GM18868 (cell line): ENCODE measurements around the gene GMNN.

ENCODE experiments used
- ATAC-seq: cut with Tn5 transposase; IDR thresholded peaks from one replicate; pipeline ENCODE4 v1.9.1; 2021; ENCODE audit warnings: mild to moderate bottlenecking, moderate library complexity; ENCODE audit not compliant: unreplicated experiment

GMNN gene

DNA sequence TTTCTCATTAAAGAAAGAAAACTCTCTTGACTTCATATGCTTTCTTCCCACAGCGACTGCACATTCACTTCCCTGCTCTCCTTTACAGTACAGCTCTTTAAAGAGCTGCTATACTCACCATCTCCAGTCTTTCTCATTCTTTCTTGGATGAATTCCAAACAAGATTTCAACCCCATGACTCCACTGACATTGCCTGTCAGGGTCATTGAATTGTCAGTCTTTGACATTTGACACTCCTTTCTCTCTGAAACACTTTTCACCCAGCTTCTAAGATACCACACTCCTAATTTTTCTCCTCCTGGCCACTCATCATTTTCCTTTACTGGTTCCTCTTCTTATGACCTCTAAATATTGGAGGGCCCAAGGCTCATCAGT lies 24.8 kb downstream of the GMNN start:
- no peak for ATAC-seq

DNA sequence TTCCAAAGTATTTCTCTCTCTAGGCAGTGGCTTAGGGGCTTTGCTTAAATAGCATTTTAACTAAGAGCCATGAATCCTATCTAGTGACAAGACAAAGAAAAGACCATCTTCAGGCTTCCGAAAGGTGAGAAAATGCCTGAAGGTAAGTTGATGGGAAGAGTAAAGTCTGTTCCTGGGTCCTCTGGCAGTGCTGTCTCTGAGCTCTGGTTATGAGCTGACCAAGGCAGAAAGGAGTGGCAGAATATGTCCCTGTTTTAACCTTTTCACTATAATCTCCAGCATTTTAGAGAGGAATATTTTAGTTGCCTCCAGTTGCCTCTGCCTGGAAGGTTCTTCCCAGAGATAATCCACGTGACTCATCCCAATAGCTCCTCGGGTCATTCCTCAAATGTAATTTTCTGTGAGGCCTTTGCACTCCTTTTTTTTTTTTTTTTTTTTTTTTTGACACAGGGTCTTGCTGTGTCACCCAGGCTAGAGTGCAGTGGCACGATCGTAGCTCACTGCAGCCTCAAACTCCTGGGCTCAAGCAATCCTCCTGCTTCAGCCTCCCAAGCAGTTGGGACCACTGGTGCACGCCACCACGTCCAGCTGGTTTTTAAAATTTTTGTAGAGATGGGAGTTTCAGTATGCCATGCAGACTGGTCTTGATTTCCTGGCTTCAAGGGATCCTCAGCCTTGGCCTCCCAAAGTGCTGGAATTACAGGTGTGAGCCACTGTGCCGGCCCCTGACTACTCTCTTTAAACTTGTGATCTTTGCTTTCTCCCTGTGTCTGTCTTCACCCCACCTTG lies 27.7 kb downstream of the GMNN start:
- ATAC-seq = no peak

DNA sequence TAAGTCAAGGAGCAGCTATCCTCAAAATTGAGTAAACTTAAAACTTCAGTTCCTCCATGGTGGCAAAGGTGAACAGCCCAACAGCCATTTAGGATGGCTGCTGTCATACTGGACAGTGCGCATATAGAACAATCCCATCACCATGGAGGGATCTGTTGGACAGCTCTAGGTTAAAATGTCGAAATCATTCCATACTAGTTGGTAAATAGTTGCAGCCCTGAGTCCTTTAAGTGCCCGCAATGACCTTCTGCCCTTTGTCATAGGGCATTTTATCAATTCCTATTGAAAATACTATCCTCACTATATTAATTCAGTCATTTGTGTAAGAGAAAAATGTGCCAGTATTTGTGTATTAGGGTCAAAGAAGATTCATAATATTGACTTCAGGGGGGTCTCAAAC lies 32.8 kb downstream of the GMNN start:
- ATAC-seq = no peak

DNA sequence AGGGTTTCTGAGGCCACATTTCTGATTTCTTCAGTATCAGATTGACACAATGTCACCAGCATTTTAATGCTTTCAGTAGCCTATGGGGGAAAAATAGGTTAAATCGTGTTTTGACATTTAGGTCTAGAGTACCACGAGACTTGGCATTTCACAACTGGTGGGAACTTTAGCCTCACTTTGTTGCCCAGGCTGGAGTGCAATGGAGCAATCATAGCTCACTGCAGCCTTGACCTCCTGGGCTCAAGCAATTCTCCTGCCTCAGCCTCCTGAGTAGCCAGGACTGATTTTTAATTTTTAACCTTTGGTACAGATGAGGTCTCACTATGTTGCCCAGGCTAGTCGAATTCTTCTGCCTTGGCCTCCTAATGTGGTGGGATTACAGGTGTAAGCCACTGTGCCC lies 35.0 kb downstream of the GMNN start:
- no peak for ATAC-seq

DNA sequence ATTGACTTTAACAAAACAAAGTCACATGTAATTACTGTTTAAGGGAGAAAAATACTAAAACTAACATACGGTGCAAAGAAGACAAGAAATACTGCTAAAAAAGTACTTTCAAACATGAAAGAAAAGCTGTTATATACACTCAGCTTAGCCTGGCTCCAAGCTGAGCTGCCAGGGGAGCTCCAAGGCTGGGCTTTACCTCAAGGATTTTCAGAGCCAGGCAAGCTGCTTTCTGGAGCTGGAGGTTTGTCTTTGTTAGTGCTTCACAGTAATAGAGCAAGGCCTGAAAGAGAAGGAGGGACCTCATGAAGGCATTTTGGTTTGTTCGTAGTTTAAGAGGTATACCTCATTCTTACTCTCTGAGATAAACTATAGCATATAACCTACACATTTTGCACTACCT lies 43.6 kb downstream of the GMNN start:
- no peak for ATAC-seq

DNA sequence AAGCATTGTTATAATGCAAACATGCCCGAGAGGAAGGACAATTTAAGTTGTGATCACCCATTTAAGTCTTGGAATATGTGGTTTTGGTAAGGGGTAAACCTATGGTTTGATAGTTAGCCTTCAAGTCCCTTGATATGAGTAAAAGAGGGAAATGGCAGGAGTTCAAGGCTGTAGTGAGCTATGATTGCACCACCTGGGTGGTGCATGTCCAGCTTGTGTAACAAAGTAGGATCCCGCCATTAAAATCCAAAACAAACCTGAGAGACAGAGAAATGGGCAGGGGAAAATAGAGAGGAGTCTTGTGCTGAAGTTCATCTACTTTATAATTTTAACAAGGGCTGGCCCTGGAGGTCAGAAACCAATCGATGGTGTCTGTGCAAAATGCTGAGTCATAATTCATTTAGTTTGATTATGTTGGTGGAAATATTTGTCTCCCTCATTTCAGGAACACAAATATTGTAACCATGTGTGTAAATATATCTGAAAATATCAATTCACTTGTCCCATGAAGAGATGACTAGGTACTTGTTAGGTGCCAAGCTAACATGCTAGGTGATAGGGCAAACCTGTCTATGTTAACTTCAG lies 47.2 kb downstream of the GMNN start:
- no peak for ATAC-seq

DNA sequence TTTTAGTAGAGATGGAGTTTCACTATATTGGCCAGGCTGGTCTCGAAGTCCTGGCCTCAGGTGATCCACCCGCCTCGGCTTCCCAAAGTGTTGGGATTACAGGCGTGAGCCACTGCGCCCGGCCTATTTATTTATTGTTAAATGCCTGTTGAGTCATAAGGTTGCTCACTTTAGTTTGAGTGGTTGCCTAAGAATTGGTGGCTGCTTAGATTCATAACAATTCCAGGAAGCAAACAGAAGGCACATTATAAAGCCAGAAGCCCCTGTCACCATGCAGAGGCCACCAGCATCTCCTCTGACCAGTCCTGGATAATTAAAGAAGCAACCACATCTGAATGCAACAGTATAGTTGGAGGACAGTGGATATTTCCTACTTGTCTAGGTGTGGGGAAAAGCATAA lies 48.0 kb downstream of the GMNN start:
- no peak for ATAC-seq

DNA sequence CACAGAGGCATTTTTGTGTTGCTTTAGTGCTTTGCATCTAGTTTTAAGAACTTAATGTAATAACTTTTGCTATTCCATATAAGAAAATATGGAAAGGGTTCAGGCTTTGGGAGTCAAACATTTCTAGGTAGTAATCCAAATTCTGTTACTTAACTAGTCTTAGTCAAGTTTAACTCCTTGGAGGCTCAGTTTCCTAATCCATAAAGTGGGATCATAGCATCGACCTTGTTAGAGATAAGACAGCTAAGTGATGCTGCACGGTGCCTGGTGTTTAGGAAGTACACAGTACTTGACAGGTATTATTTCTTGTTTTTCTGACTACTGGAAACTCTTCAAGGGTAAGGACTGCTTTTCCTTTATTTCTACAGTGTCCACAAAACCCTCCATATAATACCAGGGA lies 48.4 kb downstream of the GMNN start:
- no peak for ATAC-seq

DNA sequence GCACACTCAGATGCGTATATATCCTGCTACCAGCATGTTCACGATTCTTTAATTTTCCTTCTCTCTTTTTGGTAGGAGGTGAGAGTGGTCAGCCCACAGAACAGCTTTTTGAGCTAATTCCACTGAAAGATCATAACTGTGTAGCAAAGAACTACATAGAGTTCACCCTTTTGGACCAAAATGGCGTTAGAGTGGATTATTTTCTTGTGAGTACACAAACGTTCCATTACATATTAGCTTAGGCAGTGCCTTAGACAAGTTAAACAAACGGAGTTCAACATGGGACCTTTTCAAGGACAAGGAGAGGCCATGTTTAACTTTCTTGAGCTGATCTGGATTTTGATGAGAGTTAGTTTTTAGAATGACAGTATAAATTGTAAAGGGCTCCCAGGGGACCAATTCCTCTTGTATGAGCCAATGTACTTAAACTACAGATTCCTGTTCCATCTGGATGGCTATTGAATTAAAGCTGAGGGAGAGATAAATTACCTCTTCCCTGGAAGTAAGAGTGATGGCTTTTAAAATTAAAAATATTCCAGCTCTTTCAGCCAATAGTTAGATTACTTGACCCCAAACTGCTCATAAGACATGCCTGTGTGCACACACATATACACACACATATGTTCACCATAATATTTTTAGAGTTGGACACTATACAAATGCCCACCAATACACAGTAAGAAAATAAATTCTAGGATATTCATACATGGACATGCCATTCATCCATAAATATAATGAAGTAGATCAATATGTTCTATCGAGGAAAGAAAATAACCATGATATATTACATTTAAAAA lies 49.6 kb downstream of the GMNN start:
- ATAC-seq = no peak

DNA sequence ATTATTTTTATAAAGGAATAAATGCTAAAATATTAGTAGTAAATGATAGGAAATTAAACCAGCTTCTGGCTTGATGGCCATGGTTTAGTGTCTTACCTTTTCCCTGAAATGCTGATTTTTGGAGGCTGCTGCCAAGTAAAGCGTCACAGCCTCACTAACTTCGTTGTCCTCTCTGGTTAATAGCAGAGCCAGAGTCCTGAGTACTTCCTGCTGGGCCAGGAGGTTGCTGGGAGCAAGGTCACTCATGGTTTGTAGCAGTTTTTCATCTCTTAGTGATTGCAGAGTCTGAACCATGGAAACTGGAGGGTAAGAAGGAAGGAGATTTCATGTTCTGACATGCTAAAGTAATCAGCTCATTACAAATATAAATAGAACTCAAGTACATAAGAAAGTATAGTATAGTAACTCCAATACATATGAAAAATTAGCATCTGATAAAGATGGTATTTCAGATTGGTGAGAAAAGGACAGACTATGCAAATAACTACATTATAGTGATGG lies 50.4 kb downstream of the GMNN start:
- ATAC-seq = no peak

DNA sequence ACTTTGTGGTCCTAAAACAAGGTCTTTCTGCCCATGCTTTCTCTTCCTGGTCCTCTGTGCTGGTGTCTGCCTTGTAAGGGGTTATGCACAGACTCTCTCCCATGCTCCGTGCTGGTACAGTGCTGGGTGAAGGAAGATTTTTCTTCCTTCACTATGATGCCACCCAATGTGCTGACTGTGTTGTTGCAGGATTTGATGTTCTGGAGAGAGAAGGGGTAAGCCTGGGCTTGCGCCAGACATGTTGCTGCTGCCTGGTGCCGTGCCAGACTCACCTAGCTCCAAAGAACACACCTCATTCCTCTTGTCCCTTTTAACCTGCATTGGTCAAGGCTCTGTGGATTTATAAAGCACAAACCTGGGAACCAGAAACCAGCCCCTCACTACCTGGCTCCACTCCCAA lies 52.4 kb downstream of the GMNN start:
- ATAC-seq = no peak

DNA sequence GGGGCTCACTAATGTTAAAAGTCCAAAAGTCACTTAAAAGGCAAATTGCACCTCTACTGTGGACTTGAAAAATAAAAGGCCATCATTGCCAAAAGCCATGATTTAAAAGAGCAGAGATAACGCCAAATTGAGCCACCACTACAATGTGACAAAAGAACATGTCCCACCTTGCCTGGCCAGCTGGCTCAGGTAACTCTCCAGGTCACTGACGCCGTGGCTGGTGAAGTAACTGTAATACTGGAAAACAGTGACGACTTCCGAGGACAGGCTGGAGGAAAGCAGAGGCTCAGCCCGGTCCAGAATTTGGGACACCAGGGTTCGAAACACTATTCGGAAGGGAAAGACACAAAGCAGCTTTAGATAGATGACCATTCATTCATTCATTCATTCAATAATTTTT lies 53.2 kb downstream of the GMNN start:
- no peak for ATAC-seq

DNA sequence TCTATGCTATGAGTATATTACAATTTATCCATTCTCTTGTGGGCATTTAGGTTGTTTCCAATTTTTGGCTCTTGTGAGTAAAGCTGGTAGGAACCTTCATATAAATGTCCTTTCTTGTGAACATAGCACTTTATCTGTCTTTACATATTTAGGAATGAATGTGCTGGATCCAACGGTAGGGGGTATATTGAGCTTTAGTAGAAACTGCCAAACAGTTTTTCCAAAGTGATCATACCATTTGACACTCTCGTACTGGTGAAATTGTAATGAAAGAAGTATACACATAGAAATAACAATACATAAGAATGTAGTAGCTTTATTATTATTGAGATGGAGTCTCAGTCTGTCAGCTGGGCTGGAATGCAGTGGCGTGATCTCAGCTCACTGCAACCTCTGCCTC lies 54.9 kb downstream of the GMNN start:
- ATAC-seq = no peak

DNA sequence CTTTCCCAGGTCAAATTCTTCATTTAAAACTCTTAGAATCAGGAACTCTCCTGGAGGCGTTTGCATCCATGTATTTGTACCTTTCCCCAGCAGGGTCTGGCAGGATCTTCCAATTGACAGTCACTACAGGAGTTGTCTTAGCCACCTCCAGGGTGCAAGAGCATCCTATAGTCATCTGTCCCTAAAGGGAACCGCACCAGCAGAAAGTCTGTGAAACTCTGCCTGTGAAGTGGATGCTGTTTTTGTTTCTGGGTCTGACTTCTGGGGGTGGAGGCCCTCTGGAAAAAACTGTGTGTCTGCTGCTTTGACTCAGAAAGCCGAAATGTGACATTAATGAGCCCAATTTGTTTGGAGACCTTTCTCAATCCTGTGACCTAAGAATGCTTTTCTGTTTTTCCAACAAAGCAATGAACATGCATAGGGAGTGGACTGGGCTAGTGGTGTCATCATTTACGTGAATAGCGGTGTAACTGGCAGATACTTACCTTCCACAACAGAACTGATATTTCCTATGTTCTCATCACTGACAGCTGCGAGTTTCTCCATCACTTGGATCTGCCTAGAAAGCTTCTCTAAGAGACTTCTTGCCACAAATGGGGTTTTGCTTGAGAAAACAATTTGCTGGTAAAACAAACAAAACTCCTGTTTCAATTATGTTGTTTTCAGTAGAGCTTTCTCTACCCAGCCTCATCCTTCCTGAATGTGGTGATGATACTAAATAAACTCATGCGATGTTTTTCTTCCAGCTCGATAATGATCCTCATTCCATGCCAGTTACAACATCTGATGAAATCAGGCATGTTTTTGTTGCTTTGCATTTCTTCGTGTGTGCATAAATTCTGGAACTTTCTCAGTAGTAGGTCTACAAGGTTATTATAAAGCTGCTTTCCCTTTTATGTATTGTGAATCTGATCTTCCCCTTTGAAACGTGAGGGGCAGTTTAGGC lies 57.3 kb downstream of the GMNN start:
- ATAC-seq = no peak

DNA sequence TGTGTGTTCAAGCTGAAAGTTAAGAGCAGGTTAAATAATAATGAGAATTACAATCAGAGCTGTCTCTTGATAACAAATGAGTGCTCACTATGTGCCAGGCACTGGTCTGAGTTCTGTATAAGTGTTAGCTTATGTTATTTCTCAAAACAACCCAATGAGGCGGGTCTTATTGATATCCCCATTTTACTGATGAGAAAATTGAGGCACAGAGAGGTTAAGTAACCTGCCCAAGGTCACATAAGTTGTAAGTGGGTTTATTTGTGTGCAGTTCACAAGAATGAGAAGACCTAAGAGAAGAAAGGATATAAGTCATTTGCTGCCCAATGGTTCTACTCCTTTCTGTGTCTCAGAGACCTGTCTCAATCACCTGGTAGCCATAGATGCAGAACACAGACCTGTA lies 58.1 kb downstream of the GMNN start:
- ATAC-seq = no peak

DNA sequence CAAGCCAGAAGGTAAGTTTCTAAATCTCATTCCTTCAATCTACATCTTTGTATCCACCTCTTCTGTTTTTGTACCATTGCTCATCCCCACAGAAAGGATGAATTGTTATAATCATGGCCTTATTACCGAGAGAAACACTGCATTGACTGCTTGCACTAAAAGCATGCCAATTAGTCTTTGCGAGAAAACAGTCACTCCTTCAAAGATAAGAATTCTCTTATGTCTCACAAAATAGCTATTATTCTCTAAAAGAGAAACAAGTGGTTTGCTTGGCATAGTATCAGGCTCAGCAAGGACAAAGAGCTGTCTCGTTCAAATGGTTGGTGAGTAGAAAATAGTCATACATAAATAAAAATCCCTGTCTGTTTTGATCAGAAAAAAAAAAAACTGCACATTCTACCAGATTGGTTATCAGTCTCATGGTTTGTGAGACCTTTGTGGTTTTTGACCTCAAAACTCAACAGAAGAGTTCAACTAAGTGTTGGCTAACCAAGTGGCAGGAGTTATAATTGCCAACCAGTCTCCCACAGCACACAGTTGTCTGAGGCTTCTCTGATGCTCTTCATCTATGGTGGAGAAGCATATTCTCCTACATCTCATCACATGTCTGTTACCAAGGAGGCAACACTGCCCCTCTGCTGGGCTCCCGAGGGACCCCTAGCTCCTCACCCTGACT lies 59.1 kb downstream of the GMNN start:
- no peak for ATAC-seq
